ENCODE measurements around the gene MOK. TPM values are rescaled to one million over a fixed set of nuclear protein-coding genes. Genes with fewer than 3 reads are reported as not detected.
"Not testable (repeated sequence)": the region's sequence is repeated elsewhere in the genome, so short reads cannot be mapped to it uniquely, and the experiment has no call there.

Gene MOK
- total RNA-seq: 1 to 10 TPM in 1 of 2 experiments, under 1 TPM in 1; 0.73 to 1.3 TPM
- polyA plus RNA-seq: 1 to 10 TPM in 1 of 2 donors, not detected in 1; 1.4 TPM

- POLR2A ChIA-PET (ENCODE audit: partially characterized antibody): interaction anchor here (0.5 to 3.0 kb wide), 5 partner anchors 9 to 118 kb away, joined by 3 to 21 read pairs (median 10); partner anchors contain the start of genes CINP, TECPR2 and ZNF839
- Mint-ChIP-seq H3K27ac (peak within 1 kb of the TSS; percentile 95 to 100 (median 99)), H3K27me3 (peaks cover 2 to 6% of the 10 kb centered on the region in 2 donors), H3K36me3 (peaks cover 0 to 5% of the 10 kb centered on the region in 2 donors), H3K9me3 (peaks cover 0 to 6% (median 0%) of the 10 kb centered on the region in 8 donors), H3K4me1 (peaks cover 5 to 11% (median 8%) of the 10 kb centered on the region in 4 donors), H3K4me3 (peak within 1 kb of the TSS; percentile 88 to 98 (median 96))
- CTCF ChIA-PET (ENCODE audit: partially characterized antibody): interaction anchor here (0.6 to 4.1 kb wide), 3 partner anchors 11 to 358 kb away, joined by 3 to 71 read pairs (median 5); no protein-coding TSS in a partner anchor
- DNase-seq: peak; percentile 96 to 98 (median 98)
- Histone ChIP-seq H3K36me3 (ENCODE audit: insufficient read depth, low read length) (no peaks in the 10 kb centered on the region), H3K9me3 (ENCODE audit: control insufficient read depth in 1 of 2, low read length in 2 of 2) (no peaks in the 10 kb centered on the region), H3K27me3 (ENCODE audit: insufficient read depth, low read length) (no peaks in the 10 kb centered on the region), H3K4me3 (ENCODE audit: low read length in 2 of 2) (peak within 1 kb of the TSS; percentile 73 to 82), H3K27ac (ENCODE audit: low read depth, low read length) (peak within 1 kb of the TSS; percentile 63), H3K4me1 (ENCODE audit: insufficient read depth, low read length) (peaks cover 5% of the 10 kb centered on the region)
- intact Hi-C loops (cut with micrococcal nuclease): loop anchor here (1.0 to 2.0 kb wide), 6 partner anchors 9 to 545 kb away; partner anchors contain the start of genes CINP, TECPR2, WDR20 and ZNF839
Observed at GRCh38 chr14:102304611-102305506, at the start of gene MOK. MOK (minus strand) TSS chr14:102305164; CDS start chr14:102304968, 196 bp downstream.

- peaks cover 0 to 11% (median under 1%) of the 10 kb centered on the region in 4 donors for H3K4me1 Mint-ChIP-seq
- intact Hi-C loops (cut with micrococcal nuclease): no loop called here
- H3K27ac Mint-ChIP-seq: no peak overlapping the region
- DNase-seq: no peak
- Histone ChIP-seq H3K27me3 (ENCODE audit: insufficient read depth, low read length) (no peaks in the 10 kb centered on the region), H3K36me3 (ENCODE audit: insufficient read depth, low read length) (peaks cover 44% of the 10 kb centered on the region), H3K9me3 (ENCODE audit: control insufficient read depth in 1 of 2, low read length in 2 of 2) (no peaks in the 10 kb centered on the region), H3K4me1 (ENCODE audit: insufficient read depth, low read length) (no peaks in the 10 kb centered on the region), H3K27ac (ENCODE audit: low read depth, low read length) (no peak overlapping the region), H3K4me3 (ENCODE audit: low read length in 2 of 2) (no peak overlapping the region)
- no peaks in the 10 kb centered on the region for H3K27me3 Mint-ChIP-seq
- H3K36me3 Mint-ChIP-seq: peaks cover 42 to 60% of the 10 kb centered on the region in 2 donors
- H3K4me3 Mint-ChIP-seq: no peak overlapping the region
- CTCF ChIA-PET (ENCODE audit: partially characterized antibody): no interaction called here
- POLR2A ChIA-PET (ENCODE audit: partially characterized antibody): interaction anchor here (2.2 kb wide), 1 partner anchor 9 kb away, joined by 7 read pairs; the partner anchor contains the start of genes CINP and TECPR2
- H3K9me3 Mint-ChIP-seq: no peaks in the 10 kb centered on the region
Observed at GRCh38 chr14:102353126-102353619, 48.2 kb upstream of the MOK start.

GRCh38 chr14:102352213-102352612 is 47.2 kb upstream of the MOK start:
- Histone ChIP-seq H3K27me3 (ENCODE audit: insufficient read depth, low read length) (no peaks in the 10 kb centered on the region), H3K4me3 (ENCODE audit: low read length in 2 of 2) (no peak overlapping the region), H3K36me3 (ENCODE audit: insufficient read depth, low read length) (peaks cover 49% of the 10 kb centered on the region), H3K9me3 (ENCODE audit: control insufficient read depth in 1 of 2, low read length in 2 of 2) (no peaks in the 10 kb centered on the region), H3K4me1 (ENCODE audit: insufficient read depth, low read length) (no peaks in the 10 kb centered on the region), H3K27ac (ENCODE audit: low read depth, low read length) (no peak overlapping the region)
- intact Hi-C loops (cut with micrococcal nuclease): no loop called here
- H3K27me3 Mint-ChIP-seq: no peaks in the 10 kb centered on the region
- H3K4me3 Mint-ChIP-seq: peak overlapping the region in 1 of 8 donors; percentile 1
- peaks cover 44 to 58% of the 10 kb centered on the region in 2 donors for H3K36me3 Mint-ChIP-seq
- H3K9me3 Mint-ChIP-seq: no peaks in the 10 kb centered on the region
- POLR2A ChIA-PET (ENCODE audit: partially characterized antibody): interaction anchor here (2.2 kb wide), 1 partner anchor 10 kb away, joined by 7 read pairs; the partner anchor contains the start of genes CINP and TECPR2
- CTCF ChIA-PET (ENCODE audit: partially characterized antibody): no interaction called here
- H3K27ac Mint-ChIP-seq: peak overlapping the region in 2 of 7 donors; percentile 30 to 77
- peaks cover 0 to 3% (median under 1%) of the 10 kb centered on the region in 4 donors for H3K4me1 Mint-ChIP-seq
- no peak for DNase-seq

- H3K27ac Mint-ChIP-seq; DNase-seq; H3K4me3 Mint-ChIP-seq; CTCF ChIA-PET (ENCODE audit: partially characterized antibody); H3K4me1 Mint-ChIP-seq; H3K4me1 ChIP-seq (ENCODE audit: insufficient read depth, low read length); H3K27me3 ChIP-seq (ENCODE audit: insufficient read depth, low read length); H3K9me3 Mint-ChIP-seq; intact Hi-C loops (cut with micrococcal nuclease); H3K9me3 ChIP-seq (ENCODE audit: control insufficient read depth in 1 of 2, low read length in 2 of 2); H3K27me3 Mint-ChIP-seq; H3K4me3 ChIP-seq (ENCODE audit: low read length in 2 of 2); H3K27ac ChIP-seq (ENCODE audit: low read depth, low read length): not testable (repeated sequence)
- POLR2A ChIA-PET (ENCODE audit: partially characterized antibody): interaction anchor here (2.2 kb wide), 1 partner anchor 11 kb away, joined by 7 read pairs; the partner anchor contains the start of genes CINP and TECPR2
- H3K36me3 ChIP-seq (ENCODE audit: insufficient read depth, low read length): peaks cover 46% of the 10 kb centered on the region
- peaks cover 45 to 58% of the 10 kb centered on the region in 2 donors for H3K36me3 Mint-ChIP-seq
Observed at GRCh38 chr14:102351593-102351992, 46.6 kb upstream of the MOK start.

GRCh38 chr14:102351023-102351422 is 46.1 kb upstream of the MOK start:
- CTCF ChIA-PET (ENCODE audit: partially characterized antibody): interaction anchor here (1.1 kb wide), 1 partner anchor 44 kb away, joined by 3 read pairs; no protein-coding TSS in a partner anchor
- Histone ChIP-seq H3K27me3 (ENCODE audit: insufficient read depth, low read length) (no peaks in the 10 kb centered on the region), H3K4me1 (ENCODE audit: insufficient read depth, low read length) (no peaks in the 10 kb centered on the region), H3K27ac (ENCODE audit: low read depth, low read length) (no peak overlapping the region), H3K36me3 (ENCODE audit: insufficient read depth, low read length) (peaks cover 40% of the 10 kb centered on the region), H3K4me3 (ENCODE audit: low read length in 2 of 2) (no peak overlapping the region), H3K9me3 (ENCODE audit: control insufficient read depth in 1 of 2, low read length in 2 of 2) (no peaks in the 10 kb centered on the region)
- H3K4me3 Mint-ChIP-seq: no peak overlapping the region
- peak overlapping the region in 2 of 7 donors; percentile 12 to 57 for H3K27ac Mint-ChIP-seq
- POLR2A ChIA-PET (ENCODE audit: partially characterized antibody): interaction anchor here (2.2 kb wide), 1 partner anchor 11 kb away, joined by 7 read pairs; the partner anchor contains the start of genes CINP and TECPR2
- peaks cover 0 to 2% (median 0%) of the 10 kb centered on the region in 4 donors for H3K4me1 Mint-ChIP-seq
- H3K9me3 Mint-ChIP-seq: no peaks in the 10 kb centered on the region
- no peak for DNase-seq
- no peaks in the 10 kb centered on the region for H3K27me3 Mint-ChIP-seq
- peaks cover 44 to 58% of the 10 kb centered on the region in 2 donors for H3K36me3 Mint-ChIP-seq
- intact Hi-C loops (cut with micrococcal nuclease): no loop called here

- no peak for DNase-seq
- no peaks in the 10 kb centered on the region for H3K9me3 Mint-ChIP-seq
- Histone ChIP-seq H3K36me3 (ENCODE audit: insufficient read depth, low read length) (peaks cover 31% of the 10 kb centered on the region), H3K4me3 (ENCODE audit: low read length in 2 of 2) (no peak overlapping the region), H3K27me3 (ENCODE audit: insufficient read depth, low read length) (no peaks in the 10 kb centered on the region), H3K27ac (ENCODE audit: low read depth, low read length) (no peak overlapping the region), H3K9me3 (ENCODE audit: control insufficient read depth in 1 of 2, low read length in 2 of 2) (no peaks in the 10 kb centered on the region), H3K4me1 (ENCODE audit: insufficient read depth, low read length) (no peaks in the 10 kb centered on the region)
- H3K36me3 Mint-ChIP-seq: peaks cover 37 to 58% of the 10 kb centered on the region in 2 donors
- no peak overlapping the region for H3K4me3 Mint-ChIP-seq
- H3K27me3 Mint-ChIP-seq: no peaks in the 10 kb centered on the region
- H3K4me1 Mint-ChIP-seq: peaks cover 0 to 2% (median 0%) of the 10 kb centered on the region in 4 donors
- H3K27ac Mint-ChIP-seq: no peak overlapping the region
- ChIA-PET CTCF (ENCODE audit: partially characterized antibody) (interaction anchor here (1.0 to 1.1 kb wide), 2 partner anchors 15 to 33 kb away, joined by 3 read pairs; no protein-coding TSS in a partner anchor), POLR2A (ENCODE audit: partially characterized antibody) (no interaction called here)
- intact Hi-C loops (cut with micrococcal nuclease): no loop called here
Observed at GRCh38 chr14:102348376-102348775, 43.4 kb upstream of the MOK start.

GRCh38 chr14:102346645-102347044 is 41.7 kb upstream of the MOK start:
- Mint-ChIP-seq H3K4me3 (no peak overlapping the region), H3K4me1 (peaks cover 0 to 2% (median 0%) of the 10 kb centered on the region in 4 donors), H3K27ac (no peak overlapping the region), H3K36me3 (peaks cover 41 to 62% of the 10 kb centered on the region in 2 donors), H3K27me3 (no peaks in the 10 kb centered on the region), H3K9me3 (peaks cover 0 to 1% (median 0%) of the 10 kb centered on the region in 8 donors)
- CTCF ChIA-PET (ENCODE audit: partially characterized antibody): no interaction called here
- Histone ChIP-seq H3K27ac (ENCODE audit: low read depth, low read length) (no peak overlapping the region), H3K9me3 (ENCODE audit: control insufficient read depth in 1 of 2, low read length in 2 of 2) (no peaks in the 10 kb centered on the region), H3K4me3 (ENCODE audit: low read length in 2 of 2) (no peak overlapping the region), H3K27me3 (ENCODE audit: insufficient read depth, low read length) (no peaks in the 10 kb centered on the region), H3K36me3 (ENCODE audit: insufficient read depth, low read length) (peaks cover 28% of the 10 kb centered on the region), H3K4me1 (ENCODE audit: insufficient read depth, low read length) (no peaks in the 10 kb centered on the region)
- DNase-seq: no peak
- POLR2A ChIA-PET (ENCODE audit: partially characterized antibody): no interaction called here
- intact Hi-C loops (cut with micrococcal nuclease): no loop called here
